ENCODE results near the gene GOLGA1. TPM values are rescaled to one million over a fixed set of nuclear protein-coding genes. Genes with fewer than 3 reads are reported as not detected.

The GOLGA1 gene
- total and polyA plus RNA-seq, 2 of the 13 experiments (the other 11 are each of a cell fraction or from before 2014, with no cell fraction given) = 12.7 to 15.9 TPM

GRCh38 chr9:124868511-124869465 lies 72.1 kb downstream of the GOLGA1 start (continued):
- TF ChIP-seq NPAS2 (CRISPR knock-in tag; IDR thresholded peaks at IDR 0.05; ENCODE audit: borderline replicate concordance) (no peak), ZNF382 (CRISPR knock-in tag; IDR thresholded peaks at IDR 0.05; ENCODE audit: borderline replicate concordance) (no peak), SP5 (CRISPR knock-in tag; IDR thresholded peaks at IDR 0.05; ENCODE audit: borderline replicate concordance, low read depth) (peak; percentile 72), SRY (CRISPR knock-in tag; IDR thresholded peaks at IDR 0.05) (peak; percentile 52; the same call in 1 of the 2 replicates), HHEX (CRISPR knock-in tag; IDR thresholded peaks at IDR 0.05) (no peak), MLX (CRISPR knock-in tag; IDR thresholded peaks at IDR 0.05) (0 out of 2 replicates have a peak, but pooled peaks have one; percentile 17), ZNF768 (CRISPR knock-in tag; IDR thresholded peaks at IDR 0.05) (peak; percentile 18; the same call in 1 of the 2 replicates), ZNF747 (CRISPR knock-in tag; IDR thresholded peaks at IDR 0.05; ENCODE audit: borderline replicate concordance) (0 out of 2 replicates have a peak, but pooled peaks have one; percentile 45), ZNF674 (CRISPR knock-in tag; IDR thresholded peaks at IDR 0.05; ENCODE audit: low read depth) (no peak), BCL6 (CRISPR knock-in tag; IDR thresholded peaks at IDR 0.05) (peak; percentile 58; the same call in 1 of the 2 replicates), TBP (CRISPR knock-in tag; IDR thresholded peaks at IDR 0.05) (no peak), ZNF879 (CRISPR knock-in tag; IDR thresholded peaks at IDR 0.05) (no peak), TAF15 (IDR thresholded peaks at IDR 0.05; ENCODE audit: low read depth, low read length, poor library complexity, severe bottlenecking) (no peak), ZNF652 (CRISPR knock-in tag; IDR thresholded peaks at IDR 0.05; ENCODE audit: borderline replicate concordance, low read depth) (no peak), GABPA (IDR thresholded peaks at IDR 0.05; ENCODE audit: low read depth, low read length) (peak; percentile 99), GABPA (CRISPR knock-in tag; IDR thresholded peaks at IDR 0.05; ENCODE audit: low read depth) (peak; percentile 89), ZNF577 (CRISPR knock-in tag; IDR thresholded peaks at IDR 0.05; ENCODE audit: borderline replicate concordance, low read depth) (no peak), ZNF317 (CRISPR knock-in tag; IDR thresholded peaks at IDR 0.05) (peak; percentile 53; the same call in 1 of the 2 replicates), HOXD1 (CRISPR knock-in tag; IDR thresholded peaks at IDR 0.05) (no peak), STAT5B (CRISPR knock-in tag; IDR thresholded peaks at IDR 0.05) (0 out of 2 replicates have a peak, but pooled peaks have one; percentile 58), SSRP1 (CRISPR knock-in tag; IDR thresholded peaks at IDR 0.05) (no peak), TBX2 (CRISPR knock-in tag; IDR thresholded peaks at IDR 0.05; ENCODE audit: borderline replicate concordance) (peak; percentile 8), ARNTL (CRISPR knock-in tag; IDR thresholded peaks at IDR 0.05) (peak; percentile 55)
- TF ChIP-seq, protein P1, sequence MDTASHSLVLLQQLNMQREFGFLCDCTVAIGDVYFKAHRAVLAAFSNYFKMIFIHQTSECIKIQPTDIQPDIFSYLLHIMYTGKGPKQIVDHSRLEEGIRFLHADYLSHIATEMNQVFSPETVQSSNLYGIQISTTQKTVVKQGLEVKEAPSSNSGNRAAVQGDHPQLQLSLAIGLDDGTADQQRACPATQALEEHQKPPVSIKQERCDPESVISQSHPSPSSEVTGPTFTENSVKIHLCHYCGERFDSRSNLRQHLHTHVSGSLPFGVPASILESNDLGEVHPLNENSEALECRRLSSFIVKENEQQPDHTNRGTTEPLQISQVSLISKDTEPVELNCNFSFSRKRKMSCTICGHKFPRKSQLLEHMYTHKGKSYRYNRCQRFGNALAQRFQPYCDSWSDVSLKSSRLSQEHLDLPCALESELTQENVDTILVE (CRISPR knock-in tag; IDR thresholded peaks at IDR 0.05) = peak; percentile 0; the same call in 1 of the 2 replicates
- TF ChIP-seq, protein P2, sequence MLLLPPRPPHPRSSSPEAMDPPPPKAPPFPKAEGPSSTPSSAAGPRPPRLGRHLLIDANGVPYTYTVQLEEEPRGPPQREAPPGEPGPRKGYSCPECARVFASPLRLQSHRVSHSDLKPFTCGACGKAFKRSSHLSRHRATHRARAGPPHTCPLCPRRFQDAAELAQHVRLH (CRISPR knock-in tag; IDR thresholded peaks at IDR 0.05; ENCODE audit: borderline replicate concordance, low read depth) = peak; percentile 29; the same call in 1 of the 2 replicates
- TF ChIP-seq, protein P3, sequence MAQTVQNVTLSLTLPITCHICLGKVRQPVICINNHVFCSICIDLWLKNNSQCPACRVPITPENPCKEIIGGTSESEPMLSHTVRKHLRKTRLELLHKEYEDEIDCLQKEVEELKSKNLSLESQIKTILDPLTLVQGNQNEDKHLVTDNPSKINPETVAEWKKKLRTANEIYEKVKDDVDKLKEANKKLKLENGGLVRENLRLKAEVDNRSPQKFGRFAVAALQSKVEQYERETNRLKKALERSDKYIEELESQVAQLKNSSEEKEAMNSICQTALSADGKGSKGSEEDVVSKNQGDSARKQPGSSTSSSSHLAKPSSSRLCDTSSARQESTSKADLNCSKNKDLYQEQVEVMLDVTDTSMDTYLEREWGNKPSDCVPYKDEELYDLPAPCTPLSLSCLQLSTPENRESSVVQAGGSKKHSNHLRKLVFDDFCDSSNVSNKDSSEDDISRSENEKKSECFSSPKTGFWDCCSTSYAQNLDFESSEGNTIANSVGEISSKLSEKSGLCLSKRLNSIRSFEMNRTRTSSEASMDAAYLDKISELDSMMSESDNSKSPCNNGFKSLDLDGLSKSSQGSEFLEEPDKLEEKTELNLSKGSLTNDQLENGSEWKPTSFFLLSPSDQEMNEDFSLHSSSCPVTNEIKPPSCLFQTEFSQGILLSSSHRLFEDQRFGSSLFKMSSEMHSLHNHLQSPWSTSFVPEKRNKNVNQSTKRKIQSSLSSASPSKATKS (CRISPR knock-in tag; IDR thresholded peaks at IDR 0.05) = no peak

Measured in HepG2 (cell line).